NCI-H774 (cell line): Measurements from ENCODE around the gene USP17L10.
"Not testable (repeated sequence)": the region's sequence is repeated elsewhere in the genome, so short reads cannot be mapped to it uniquely, and the experiment has no call there.

Source experiments
- DNase-seq: peaks from one replicate; lab custom pipeline; 2025; lab: John Stamatoyannopoulos, UW

USP17L10 gene, protein sequence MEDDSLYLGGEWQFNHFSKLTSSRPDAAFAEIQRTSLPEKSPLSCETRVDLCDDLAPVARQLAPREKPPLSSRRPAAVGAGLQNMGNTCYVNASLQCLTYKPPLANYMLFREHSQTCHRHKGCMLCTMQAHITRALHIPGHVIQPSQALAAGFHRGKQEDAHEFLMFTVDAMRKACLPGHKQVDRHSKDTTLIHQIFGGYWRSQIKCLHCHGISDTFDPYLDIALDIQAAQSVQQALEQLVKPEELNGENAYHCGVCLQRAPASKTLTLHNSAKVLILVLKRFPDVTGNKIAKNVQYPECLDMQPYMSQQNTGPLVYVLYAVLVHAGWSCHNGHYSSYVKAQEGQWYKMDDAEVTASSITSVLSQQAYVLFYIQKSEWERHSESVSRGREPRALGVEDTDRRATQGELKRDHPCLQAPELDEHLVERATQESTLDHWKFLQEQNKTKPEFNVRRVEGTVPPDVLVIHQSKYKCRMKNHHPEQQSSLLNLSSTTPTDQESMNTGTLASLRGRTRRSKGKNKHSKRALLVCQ

DNA sequence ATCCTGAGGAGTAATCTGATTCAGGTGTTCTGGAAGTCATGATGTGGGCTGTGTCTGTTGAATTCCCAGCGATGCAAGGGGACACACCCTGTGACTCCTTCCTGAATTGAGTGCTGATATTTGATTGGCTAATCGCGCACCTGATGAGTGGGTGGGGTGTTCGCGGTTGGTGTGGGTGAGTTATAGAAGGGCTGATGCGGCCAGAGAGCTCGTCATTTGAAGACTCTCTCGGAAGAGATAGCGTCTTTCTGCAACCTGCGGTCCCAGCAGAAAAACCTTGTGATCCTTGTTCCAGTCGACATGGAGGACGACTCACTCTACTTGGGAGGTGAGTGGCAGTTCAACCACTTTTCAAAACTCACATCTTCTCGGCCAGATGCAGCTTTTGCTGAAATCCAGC is at the start of gene USP17L10:
Gene USP17L10, plus strand, starts transcription at position 301 of the 400 bp plus-strand sequence. Its CDS starts 0 bp downstream, at position 301.
- DNase-seq: not testable (repeated sequence)

DNA sequence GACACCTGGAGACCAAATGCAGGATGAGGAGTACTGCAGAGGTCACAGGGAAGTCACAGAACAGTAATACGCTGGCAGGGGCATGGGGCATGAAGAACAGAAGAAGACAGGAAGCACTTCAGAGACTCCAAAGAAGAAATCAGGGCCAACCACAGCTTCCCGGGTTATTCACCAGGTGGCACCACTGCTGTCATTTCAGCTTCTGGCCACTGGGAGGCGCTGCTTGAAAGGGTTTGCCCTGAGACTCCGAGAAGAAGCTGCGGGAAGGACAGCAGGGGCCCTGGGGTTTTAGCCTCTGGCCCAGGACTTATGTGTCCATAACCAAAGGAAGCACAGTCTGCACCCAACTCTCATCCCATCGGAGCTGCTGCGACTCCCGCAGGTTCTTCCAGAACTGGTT is 44.5 kb upstream of the USP17L10 start:
- DNase-seq: not testable (repeated sequence)

DNA sequence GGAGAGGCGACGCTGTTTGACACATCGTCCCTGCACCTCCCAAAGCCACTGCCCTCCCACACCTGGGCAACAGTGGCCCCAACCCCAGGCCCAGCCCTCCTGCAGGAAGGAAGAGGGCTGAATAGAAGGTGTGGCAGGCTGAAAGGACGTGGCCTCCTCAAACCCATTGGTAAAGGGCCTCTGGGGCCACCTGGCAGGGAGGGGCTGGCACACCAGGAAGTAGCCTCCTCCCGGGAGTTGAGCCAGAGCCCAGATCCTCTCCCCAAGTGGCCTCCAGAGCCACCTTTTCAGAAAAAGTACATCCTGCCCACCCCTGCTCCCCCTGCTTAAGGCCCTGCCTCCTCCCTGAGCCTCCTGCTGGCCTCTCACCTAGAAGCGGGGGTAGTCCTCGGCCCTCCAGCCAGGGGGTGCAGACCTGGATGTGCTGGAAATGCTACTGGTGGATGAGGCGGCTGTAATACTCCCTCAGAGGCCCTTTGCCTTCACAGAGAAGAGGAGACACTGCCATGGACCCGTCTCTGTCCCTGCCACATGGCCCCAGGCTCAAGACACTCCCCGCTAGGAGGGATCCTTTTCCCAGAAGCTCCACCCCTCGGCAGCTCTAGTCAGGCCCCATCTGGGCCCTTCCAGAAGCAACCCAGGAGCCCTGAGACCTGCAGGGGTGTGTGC is 40.5 kb upstream of the USP17L10 start, which contains the start of gene FAM90A26:
Gene FAM90A26, plus strand, starts transcription at position 619 of the 669 bp plus-strand sequence. CDS start 2,764 bp downstream, outside the sequence.
- not testable (repeated sequence) for DNase-seq

DNA sequence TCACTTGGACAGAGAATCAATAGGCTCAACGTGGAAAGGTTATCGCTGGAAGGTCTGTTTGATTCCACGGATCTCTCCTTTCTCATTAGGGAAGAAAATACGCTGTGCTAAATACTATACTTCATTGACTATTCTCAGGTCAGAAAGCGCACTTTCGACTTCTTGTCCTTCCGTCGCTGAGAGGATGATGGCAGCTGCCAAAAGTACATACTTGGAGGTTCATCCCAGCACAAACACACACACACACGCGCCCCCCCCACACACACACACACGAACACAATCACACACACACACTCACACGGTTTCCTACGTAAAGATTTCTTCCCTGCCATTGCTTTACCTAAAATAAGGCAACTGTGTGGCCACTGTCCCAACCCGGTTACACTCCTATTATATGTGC is 4.2 kb downstream of the USP17L10 start:
- not testable (repeated sequence) for DNase-seq

DNA sequence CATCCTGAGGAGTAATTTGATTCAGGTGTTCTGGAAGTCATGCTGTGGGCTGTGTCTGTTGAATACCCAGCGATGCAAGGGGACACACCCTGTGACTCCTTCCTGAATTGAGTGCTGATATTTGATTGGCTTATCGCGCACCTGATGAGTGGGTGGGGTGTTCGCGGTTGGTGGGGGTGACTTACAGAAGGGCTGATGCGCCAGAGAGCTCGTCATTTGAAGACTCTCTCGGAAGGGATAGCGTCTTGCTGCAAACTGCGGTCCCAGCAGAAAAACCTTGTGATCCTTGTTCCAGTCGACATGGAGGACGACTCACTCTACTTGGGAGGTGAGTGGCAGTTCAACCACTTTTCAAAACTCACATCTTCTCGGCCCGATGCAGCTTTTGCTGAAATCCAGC is 4.6 kb downstream of the USP17L10 start, which contains the start of gene USP17L11:
Gene USP17L11, plus strand, starts transcription at position 301 of the 400 bp plus-strand sequence. Its CDS starts 0 bp downstream, at position 301.
- DNase-seq: not testable (repeated sequence)

DNA sequence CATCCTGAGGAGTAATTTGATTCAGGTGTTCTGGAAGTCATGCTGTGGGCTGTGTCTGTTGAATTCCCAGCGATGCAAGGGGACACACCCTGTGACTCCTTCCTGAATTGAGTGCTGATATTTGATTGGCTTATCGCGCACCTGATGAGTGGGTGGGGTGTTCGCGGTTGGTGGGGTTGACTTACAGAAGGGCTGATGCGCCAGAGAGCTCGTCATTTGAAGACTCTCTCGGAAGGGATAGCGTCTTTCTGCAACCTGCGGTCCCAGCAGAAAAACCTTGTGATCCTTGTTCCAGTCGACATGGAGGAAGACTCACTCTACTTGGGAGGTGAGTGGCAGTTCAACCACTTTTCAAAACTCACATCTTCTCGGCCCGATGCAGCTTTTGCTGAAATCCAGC is 9.4 kb downstream of the USP17L10 start, which contains the start of gene USP17L12:
Gene USP17L12, plus strand, starts transcription at position 301 of the 400 bp plus-strand sequence. Its CDS starts 0 bp downstream, at position 301.
- DNase-seq: not testable (repeated sequence)

DNA sequence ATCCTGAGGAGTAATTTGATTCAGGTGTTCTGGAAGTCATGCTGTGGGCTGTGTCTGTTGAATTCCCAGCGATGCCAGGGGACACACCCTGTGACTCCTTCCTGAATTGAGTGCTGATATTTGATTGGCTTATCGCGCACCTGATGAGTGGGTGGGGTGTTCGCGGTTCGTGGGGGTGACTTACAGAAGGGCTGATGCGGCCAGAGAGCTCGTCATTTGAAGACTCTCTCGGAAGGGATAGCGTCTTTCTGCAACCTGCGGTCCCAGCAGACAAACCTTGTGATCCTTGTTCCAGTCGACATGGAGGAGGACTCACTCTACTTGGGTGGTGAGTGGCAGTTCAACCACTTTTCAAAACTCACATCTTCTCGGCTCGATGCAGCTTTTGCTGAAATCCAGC is 14.1 kb downstream of the USP17L10 start, which contains the start of gene USP17L13:
Gene USP17L13, plus strand, starts transcription at position 301 of the 400 bp plus-strand sequence. Its CDS starts 0 bp downstream, at position 301.
- DNase-seq: not testable (repeated sequence)

DNA sequence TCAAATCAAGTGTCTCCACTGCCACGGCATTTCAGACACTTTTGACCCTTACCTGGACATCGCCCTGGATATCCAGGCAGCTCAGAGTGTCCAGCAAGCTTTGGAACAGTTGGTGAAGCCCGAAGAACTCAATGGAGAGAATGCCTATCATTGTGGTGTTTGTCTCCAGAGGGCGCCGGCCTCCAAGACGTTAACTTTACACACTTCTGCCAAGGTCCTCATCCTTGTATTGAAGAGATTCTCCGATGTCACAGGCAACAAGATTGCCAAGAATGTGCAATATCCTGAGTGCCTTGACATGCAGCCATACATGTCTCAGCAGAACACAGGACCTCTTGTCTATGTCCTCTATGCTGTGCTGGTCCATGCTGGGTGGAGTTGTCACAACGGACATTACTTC is 19.8 kb downstream of the USP17L10 start:
- DNase-seq: not testable (repeated sequence)

DNA sequence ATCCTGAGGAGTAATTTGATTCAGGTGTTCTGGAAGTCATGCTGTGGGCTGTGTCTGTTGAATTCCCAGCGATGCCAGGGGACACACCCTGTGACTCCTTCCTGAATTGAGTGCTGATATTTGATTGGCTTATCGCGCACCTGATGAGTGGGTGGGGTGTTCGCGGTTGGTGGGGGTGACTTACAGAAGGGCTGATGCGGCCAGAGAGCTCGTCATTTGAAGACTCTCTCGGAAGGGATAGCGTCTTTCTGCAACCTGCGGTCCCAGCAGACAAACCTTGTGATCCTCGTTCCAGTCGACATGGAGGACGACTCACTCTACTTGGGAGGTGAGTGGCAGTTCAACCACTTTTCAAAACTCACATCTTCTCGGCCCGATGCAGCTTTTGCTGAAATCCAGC is 23.6 kb downstream of the USP17L10 start, which contains the start of gene USP17L15:
Gene USP17L15, plus strand, starts transcription at position 301 of the 400 bp plus-strand sequence. Its CDS starts 0 bp downstream, at position 301.
- not testable (repeated sequence) for DNase-seq

DNA sequence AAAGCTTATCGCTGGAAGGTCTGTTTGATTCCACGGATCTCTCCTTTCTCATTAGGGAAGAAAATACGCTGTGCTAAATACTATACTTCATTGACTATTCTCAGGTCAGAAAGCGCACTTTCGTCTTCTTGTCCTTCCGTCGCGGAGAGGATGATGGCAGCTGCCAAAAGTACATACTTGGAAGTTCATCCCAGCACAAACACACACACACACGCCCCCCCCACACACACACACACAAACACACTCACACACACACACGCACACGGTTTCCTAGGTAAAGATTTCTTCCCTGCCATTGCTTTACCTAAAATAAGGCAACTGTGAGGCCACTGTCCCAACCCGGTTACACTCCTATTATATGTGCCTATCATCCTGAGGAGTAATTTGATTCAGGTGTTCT is 28.0 kb downstream of the USP17L10 start:
- DNase-seq: not testable (repeated sequence)

DNA sequence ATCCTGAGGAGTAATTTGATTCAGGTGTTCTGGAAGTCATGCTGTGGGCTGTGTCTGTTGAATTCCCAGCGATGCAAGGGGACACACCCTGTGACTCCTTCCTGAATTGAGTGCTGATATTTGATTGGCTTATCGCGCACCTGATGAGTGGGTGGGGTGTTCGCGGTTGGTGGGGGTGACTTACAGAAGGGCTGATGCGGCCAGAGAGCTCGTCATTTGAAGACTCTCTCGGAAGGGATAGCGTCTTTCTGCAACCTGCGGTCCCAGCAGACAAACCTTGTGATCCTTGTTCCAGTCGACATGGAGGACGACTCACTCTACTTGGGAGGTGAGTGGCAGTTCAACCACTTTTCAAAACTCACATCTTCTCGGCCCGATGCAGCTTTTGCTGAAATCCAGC is 33.1 kb downstream of the USP17L10 start, which contains the start of gene USP17L17:
Gene USP17L17, plus strand, starts transcription at position 301 of the 400 bp plus-strand sequence. Its CDS starts 0 bp downstream, at position 301.
- not testable (repeated sequence) for DNase-seq

DNA sequence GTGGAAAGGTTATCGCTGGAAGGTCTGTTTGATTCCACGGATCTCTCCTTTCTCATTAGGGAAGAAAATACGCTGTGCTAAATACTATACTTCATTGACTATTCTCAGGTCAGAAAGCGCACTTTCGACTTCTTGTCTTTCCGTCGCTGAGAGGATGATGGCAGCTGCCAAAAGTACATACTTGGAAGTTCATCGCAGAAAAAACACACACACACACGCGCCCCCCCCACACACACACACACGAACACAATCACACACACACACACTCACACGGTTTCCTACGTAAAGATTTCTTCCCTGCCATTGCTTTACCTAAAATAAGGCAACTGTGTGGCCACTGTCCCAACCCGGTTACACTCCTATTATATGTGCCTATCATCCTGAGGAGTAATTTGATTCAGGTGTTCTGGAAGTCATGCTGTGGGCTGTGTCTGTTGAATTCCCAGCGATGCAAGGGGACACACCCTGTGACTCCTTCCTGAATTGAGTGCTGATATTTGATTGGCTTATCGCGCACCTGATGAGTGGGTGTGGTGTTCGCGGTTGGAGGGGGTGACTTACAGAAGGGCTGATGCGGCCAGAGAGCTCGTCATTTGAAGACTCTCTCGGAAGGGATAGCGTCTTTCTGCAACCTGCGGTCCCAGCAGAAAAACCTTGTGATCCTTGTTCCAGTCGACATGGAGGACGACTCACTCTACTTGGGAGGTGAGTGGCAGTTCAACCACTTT is 37.7 kb downstream of the USP17L10 start, which contains the start of gene USP17L18:
Gene USP17L18, plus strand, starts transcription at position 678 of the 728 bp plus-strand sequence. Its CDS starts 0 bp downstream, at position 678.
- DNase-seq: not testable (repeated sequence)

DNA sequence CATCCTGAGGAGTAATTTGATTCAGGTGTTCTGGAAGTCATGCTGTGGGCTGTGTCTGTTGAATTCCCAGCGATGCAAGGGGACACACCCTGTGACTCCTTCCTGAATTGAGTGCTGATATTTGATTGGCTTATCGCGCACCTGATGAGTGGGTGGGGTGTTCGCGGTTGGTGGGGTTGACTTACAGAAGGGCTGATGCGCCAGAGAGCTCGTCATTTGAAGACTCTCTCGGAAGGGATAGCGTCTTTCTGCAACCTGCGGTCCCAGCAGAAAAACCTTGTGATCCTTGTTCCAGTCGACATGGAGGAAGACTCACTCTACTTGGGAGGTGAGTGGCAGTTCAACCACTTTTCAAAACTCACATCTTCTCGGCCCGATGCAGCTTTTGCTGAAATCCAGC is 42.6 kb downstream of the USP17L10 start, which contains the start of gene USP17L19:
Gene USP17L19, plus strand, starts transcription at position 301 of the 400 bp plus-strand sequence. Its CDS starts 0 bp downstream, at position 301.
- not testable (repeated sequence) for DNase-seq

DNA sequence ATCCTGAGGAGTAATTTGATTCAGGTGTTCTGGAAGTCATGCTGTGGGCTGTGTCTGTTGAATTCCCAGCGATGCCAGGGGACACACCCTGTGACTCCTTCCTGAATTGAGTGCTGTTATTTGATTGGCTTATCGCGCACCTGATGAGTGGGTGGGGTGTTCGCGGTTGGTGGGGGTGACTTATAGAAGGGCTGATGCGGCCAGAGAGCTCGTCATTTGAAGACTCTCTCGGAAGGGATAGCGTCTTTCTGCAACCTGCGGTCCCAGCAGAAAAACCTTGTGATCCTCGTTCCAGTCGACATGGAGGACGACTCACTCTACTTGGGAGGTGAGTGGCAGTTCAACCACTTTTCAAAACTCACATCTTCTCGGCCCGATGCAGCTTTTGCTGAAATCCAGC is 47.4 kb downstream of the USP17L10 start, which contains the start of gene USP17L20:
Gene USP17L20, plus strand, starts transcription at position 301 of the 400 bp plus-strand sequence. Its CDS starts 0 bp downstream, at position 301.
- not testable (repeated sequence) for DNase-seq
